Smooth muscle cell (in vitro differentiated cells): ENCODE results near the gene IGFBP6. TPM values are rescaled to one million over a fixed set of nuclear protein-coding genes. Genes with fewer than 3 reads are reported as not detected.

ENCODE experiments used
- DNase-seq: peaks from one replicate; lab custom pipeline; 2025; ENCODE audit not compliant: unreplicated experiment; lab: John Stamatoyannopoulos, UW
- H2AFZ ChIP-seq: fragments of 200-600 bp; sonication (generic); 2 replicates; pipeline ENCODE4 v1.6.0; 2016; ENCODE audit warnings: antibody characterized with exemption, low read depth, mild to moderate bottlenecking
- H3F3A ChIP-seq: fragments of 200-600 bp; sonication (generic); 2 replicates; pipeline ENCODE4 v1.6.0; 2017; ENCODE audit warnings: antibody characterized with exemption, low read depth
- H3K27ac ChIP-seq: fragments of 200-600 bp; sonication (generic); 2 replicates; pipeline ENCODE4 v1.5.1; 2016; ENCODE audit warnings: low read depth, mild to moderate bottlenecking
- H3K27me3 ChIP-seq: fragments of 200-600 bp; sonication (generic); 2 replicates; pipeline ENCODE4 v1.6.1; 2016; ENCODE audit warnings: low read depth, mild to moderate bottlenecking
- H3K36me3 ChIP-seq: fragments of 200-600 bp; sonication (generic); 2 replicates; pipeline ENCODE4 v1.5.1; 2016; ENCODE audit warnings: low read depth
- H3K4me1 ChIP-seq: fragments of 200-600 bp; sonication (generic); 2 replicates; pipeline ENCODE4 v1.5.1; 2016; ENCODE audit warnings: low read depth
- H3K4me2 ChIP-seq: fragments of 200-600 bp; sonication (generic); 2 replicates; pipeline ENCODE4 v1.6.0; 2016; ENCODE audit warnings: mild to moderate bottlenecking
- H3K4me3 ChIP-seq: fragments of 200-600 bp; sonication (generic); 2 replicates; pipeline ENCODE4 v1.5.1; 2016; ENCODE audit warnings: mild to moderate bottlenecking
- H3K79me2 ChIP-seq: fragments of 200-600 bp; sonication (generic); 2 replicates; pipeline ENCODE4 v1.6.0; 2016; ENCODE audit warnings: low read depth, mild to moderate bottlenecking
- H3K9ac ChIP-seq: fragments of 200-600 bp; sonication (generic); 2 replicates; pipeline ENCODE4 v1.6.0; 2016; ENCODE audit warnings: low read depth
- H3K9me3 ChIP-seq: fragments of 200-600 bp; sonication (generic); replicated peaks from 2 replicates; pipeline ENCODE4 v1.5.1; 2016; ENCODE audit warnings: low read depth
- H4K20me1 ChIP-seq: fragments of 200-600 bp; sonication (generic); 2 replicates; pipeline ENCODE4 v1.6.0; 2016; ENCODE audit warnings: low read depth
- CTCF ChIP-seq: fragments of 200-600 bp; sonication (generic); IDR thresholded peaks from 2 replicates; pipeline ENCODE4 v1.5.1; 2017; ENCODE audit warnings: borderline replicate concordance, mild to moderate bottlenecking, antibody characterized with exemption; ENCODE audit not compliant: insufficient read depth, poor library complexity, severe bottlenecking
- WGBS: methylation state at CpG from one replicate; pipeline ENCODE4 v1.1.7; 2016; ENCODE audit warnings: low lambda C conversion rate; 5-methylcytosine and 5-hydroxymethylcytosine counted together
- polyA plus RNA-seq: library from polyadenylated mRNA; unstranded; fragments of >200 nt; fragmentation: Nextera tagmentation; extraction: Ambion mirVana; gene quantifications from 2 replicates; pipeline ENCODE4 v1.2.1, GENCODE V29; 2016
- total RNA-seq: library from RNA; depleted of rRNA; stranded (reverse); fragments of >200 nt; gene quantifications from 2 replicates; pipeline ENCODE4 v1.2.3, GENCODE V29; 2014

The IGFBP6 gene
- total and polyA plus RNA-seq, 2 experiments from 2014 or later: 22.6 to 94.4 TPM

DNA sequence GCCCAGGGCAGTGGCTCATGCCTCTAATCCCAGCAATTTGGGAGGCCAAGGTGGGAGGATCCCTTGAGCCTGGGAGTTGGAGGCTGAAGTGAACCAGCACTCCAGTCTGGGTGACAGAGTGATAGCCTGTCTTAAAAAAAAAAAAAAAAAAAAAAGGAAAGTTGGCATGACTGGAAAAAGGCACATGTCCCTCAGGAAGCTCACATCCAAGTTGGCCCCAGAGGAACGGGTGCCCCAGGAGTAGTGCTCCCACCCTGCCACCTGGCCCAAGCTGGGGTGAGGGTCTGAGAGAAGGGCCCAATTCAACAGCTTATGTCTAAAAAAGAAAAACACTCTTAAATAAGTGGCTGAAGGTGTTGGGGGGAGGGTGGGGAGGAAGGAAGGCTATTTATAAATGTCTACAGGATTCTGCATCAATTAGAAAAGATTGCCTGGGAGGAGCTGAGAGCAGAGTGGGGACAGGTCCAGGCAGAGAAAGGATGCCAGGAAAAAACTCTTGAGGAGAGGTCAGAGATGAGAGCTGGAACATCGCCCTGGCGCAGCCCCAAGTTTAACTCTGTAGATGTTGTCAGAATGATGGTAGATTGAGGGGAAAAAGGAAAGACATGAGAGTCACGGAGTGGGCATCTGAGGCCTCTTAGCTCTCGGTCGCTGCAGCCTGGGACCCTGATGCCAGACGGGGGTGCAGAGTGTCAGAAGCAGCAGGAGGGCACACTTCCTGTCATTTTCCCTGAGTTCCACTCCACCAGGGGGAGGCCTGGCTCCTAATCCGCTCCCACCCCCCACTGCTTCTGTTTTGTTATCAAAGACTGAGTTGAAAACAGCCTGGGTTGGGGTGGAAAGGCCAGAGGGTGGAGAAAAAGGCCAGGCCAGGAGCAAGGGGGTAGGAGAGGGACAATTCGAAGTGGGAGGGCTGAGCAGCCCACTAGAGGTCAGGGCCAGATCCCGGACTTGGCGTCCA, 25.6 kb upstream of the IGFBP6 start:
- H2AFZ ChIP-seq: no peak overlapping the region

DNA sequence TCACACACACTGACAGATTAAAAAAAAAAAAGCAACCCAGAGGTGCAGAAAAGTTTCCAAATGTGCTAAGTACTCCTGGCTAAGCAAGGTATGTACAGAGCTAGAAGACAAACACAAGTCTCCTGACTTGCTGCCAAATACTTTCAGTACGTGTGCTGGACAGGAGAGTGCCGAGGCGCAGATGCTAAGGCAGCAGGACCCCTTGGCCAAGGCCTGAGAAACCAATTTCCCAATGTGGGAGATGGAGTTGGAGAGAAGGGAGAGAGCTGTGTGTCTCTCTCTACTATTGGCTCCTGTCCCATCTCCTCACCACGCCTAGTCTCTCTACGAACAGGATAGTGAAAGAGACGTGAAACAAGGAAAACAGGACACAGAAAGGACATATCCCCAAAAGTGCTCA, 23.6 kb upstream of the IGFBP6 start:
- H3K4me1 ChIP-seq: peaks cover 8% of the 10 kb centered on the region
- no peak overlapping the region for H3K27ac ChIP-seq
- no peak for TF ChIP-seq CTCF
- WGBS: 95% methylated on average over 6 of the region's 6 CpGs
- H3K4me3 ChIP-seq: no peak overlapping the region
- no peak overlapping the region for H3K4me2 ChIP-seq
- no peaks in the 10 kb centered on the region for H3K27me3 ChIP-seq
- H3K9me3 ChIP-seq: no peaks in the 10 kb centered on the region
- DNase-seq: no peak
- no peaks in the 10 kb centered on the region for H3K36me3 ChIP-seq
- no peak overlapping the region for H3K9ac ChIP-seq
- no peak overlapping the region for H2AFZ ChIP-seq
- peaks cover 61% of the 10 kb centered on the region for H4K20me1 ChIP-seq
- H3F3A ChIP-seq: no peaks in the 10 kb centered on the region
- peaks cover 19% of the 10 kb centered on the region for H3K79me2 ChIP-seq

More for the DNA sequence above, 25.6 kb upstream of the IGFBP6 start:
- H3F3A ChIP-seq: no peaks in the 10 kb centered on the region
- peaks cover 56% of the 10 kb centered on the region for H4K20me1 ChIP-seq
- TF ChIP-seq CTCF: no peak
- H3K27me3 ChIP-seq: no peaks in the 10 kb centered on the region
- WGBS: 72% methylated on average over 11 of the region's 11 CpGs
- H3K4me3 ChIP-seq: no peak overlapping the region
- no peak overlapping the region for H3K4me2 ChIP-seq
- no peaks in the 10 kb centered on the region for H3K36me3 ChIP-seq
- no peaks in the 10 kb centered on the region for H3K4me1 ChIP-seq
- no peaks in the 10 kb centered on the region for H3K79me2 ChIP-seq
- no peaks in the 10 kb centered on the region for H3K9me3 ChIP-seq
- H3K27ac ChIP-seq: no peak overlapping the region
- no peak for DNase-seq
- H3K9ac ChIP-seq: no peak overlapping the region

DNA sequence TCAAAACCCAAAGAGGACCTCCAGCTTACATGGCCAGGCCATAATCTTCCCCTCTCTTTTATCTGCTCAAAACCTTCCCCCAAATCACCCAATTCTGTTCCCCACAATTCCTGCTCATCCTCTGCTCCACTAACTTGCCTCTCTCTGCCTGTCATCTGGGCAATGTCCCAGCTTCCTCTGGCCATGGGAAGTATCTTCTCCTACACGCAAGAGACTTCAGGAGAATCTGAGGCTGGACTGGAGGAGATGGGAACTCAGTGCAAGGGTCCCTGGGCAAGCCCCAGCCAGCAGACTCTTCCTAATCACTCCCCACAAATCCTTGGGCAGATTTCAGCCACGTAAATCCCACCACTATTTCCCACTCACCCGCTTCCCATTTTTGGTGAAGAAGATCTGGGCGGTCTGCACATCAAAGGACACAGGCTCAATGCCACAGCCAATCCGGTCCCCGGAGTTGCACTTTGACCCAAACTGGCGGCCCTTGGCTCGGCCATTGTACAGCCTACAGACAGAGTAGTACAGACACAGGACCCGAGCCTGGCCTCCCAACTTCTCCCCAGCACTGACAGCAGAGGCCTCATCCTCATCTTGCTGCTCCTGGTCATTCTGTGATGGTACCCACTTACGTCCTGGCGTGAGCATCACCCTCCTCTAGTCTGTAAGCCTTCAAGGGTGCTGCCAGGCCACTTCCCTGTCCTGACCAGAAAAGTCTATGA, 23.0 kb upstream of the IGFBP6 start:
- Histone ChIP-seq H4K20me1 (peaks cover 58% of the 10 kb centered on the region), H3K79me2 (peaks cover 19% of the 10 kb centered on the region), H3K27ac (no peak overlapping the region), H3K27me3 (no peaks in the 10 kb centered on the region), H3K9ac (no peak overlapping the region), H3K36me3 (no peaks in the 10 kb centered on the region), H3K9me3 (no peaks in the 10 kb centered on the region), H3K4me2 (no peak overlapping the region), H3K4me3 (no peak overlapping the region), H3K4me1 (peaks cover 8% of the 10 kb centered on the region), H2AFZ (no peak overlapping the region), H3F3A (no peaks in the 10 kb centered on the region)
- no peak for DNase-seq
- TF ChIP-seq CTCF: no peak
- WGBS: 96% methylated on average over 11 of the region's 11 CpGs
